ENCODE measurements around the gene SDCCAG8. TPM values are rescaled to one million over a fixed set of nuclear protein-coding genes. Genes with fewer than 3 reads are reported as not detected.

SDCCAG8 gene
- total RNA-seq, 2 donors from 2014 or later: 41.7 to 55.6 TPM

GRCh38 chr1:243474906-243475305, 219.1 kb downstream of the SDCCAG8 start:
- peaks cover 4% of the 10 kb centered on the region for H3K4me1 ChIP-seq (replicated peaks)
- H3K9me3 ChIP-seq: no peaks in the 10 kb centered on the region
- intact Hi-C loops (cut with DNase I): no loop called here
- no peak overlapping the region for H3K27ac ChIP-seq
- no peak for TF ChIP-seq POLR2A (IDR thresholded peaks at IDR 0.05)
- TF ChIP-seq CTCF (IDR thresholded peaks at IDR 0.05): no peak
- no peak for TF ChIP-seq POLR2AphosphoS5 (IDR thresholded peaks at IDR 0.05)
- H3K36me3 ChIP-seq: no peaks in the 10 kb centered on the region
- WGBS: 95% methylated on average over 9 of the region's 9 CpGs
- H3K4me3 ChIP-seq: no peak overlapping the region
- H3K27me3 ChIP-seq (replicated peaks; ENCODE audit: insufficient read depth): no peaks in the 10 kb centered on the region
- no peak for DNase-seq (ENCODE audit: low spot score)

GRCh38 chr1:243475966-243476365, 220.1 kb downstream of the SDCCAG8 start:
- H3K27ac ChIP-seq: no peak overlapping the region
- H3K9me3 ChIP-seq: no peaks in the 10 kb centered on the region
- 78% methylated on average over 7 of the region's 7 CpGs for WGBS
- no peak overlapping the region for H3K4me3 ChIP-seq
- no peaks in the 10 kb centered on the region for H3K36me3 ChIP-seq
- TF ChIP-seq POLR2A (IDR thresholded peaks at IDR 0.05) (no peak), POLR2AphosphoS5 (IDR thresholded peaks at IDR 0.05) (no peak), CTCF (IDR thresholded peaks at IDR 0.05) (no peak)
- intact Hi-C loops (cut with DNase I): no loop called here
- no peaks in the 10 kb centered on the region for H3K27me3 ChIP-seq (replicated peaks; ENCODE audit: insufficient read depth)
- peaks cover 4% of the 10 kb centered on the region for H3K4me1 ChIP-seq (replicated peaks)
- DNase-seq (ENCODE audit: low spot score): no peak

- intact Hi-C loops (cut with DNase I): no loop called here
- 92% methylated on average over 7 of the region's 7 CpGs for WGBS
- no peak for TF ChIP-seq CTCF (IDR thresholded peaks at IDR 0.05)
- TF ChIP-seq POLR2A (IDR thresholded peaks at IDR 0.05): no peak
- TF ChIP-seq POLR2AphosphoS5 (IDR thresholded peaks at IDR 0.05): no peak
- no peaks in the 10 kb centered on the region for H3K9me3 ChIP-seq
- H3K36me3 ChIP-seq: no peaks in the 10 kb centered on the region
- DNase-seq (ENCODE audit: low spot score): no peak
- H3K4me1 ChIP-seq (replicated peaks): peaks cover 4% of the 10 kb centered on the region
- H3K27ac ChIP-seq: no peak overlapping the region
- H3K4me3 ChIP-seq: no peak overlapping the region
- no peaks in the 10 kb centered on the region for H3K27me3 ChIP-seq (replicated peaks; ENCODE audit: insufficient read depth)
These were observed 222.0 kb downstream of the SDCCAG8 start for GRCh38 chr1:243477731-243478290.

GRCh38 chr1:243481101-243481500, 225.3 kb downstream of the SDCCAG8 start:
- WGBS: 100% methylated on average over 5 of the region's 5 CpGs
- Histone ChIP-seq H3K36me3 (no peaks in the 10 kb centered on the region), H3K9me3 (no peaks in the 10 kb centered on the region), H3K27me3 (replicated peaks; ENCODE audit: insufficient read depth) (no peaks in the 10 kb centered on the region), H3K27ac (no peak overlapping the region), H3K4me1 (replicated peaks) (no peaks in the 10 kb centered on the region), H3K4me3 (no peak overlapping the region)
- intact Hi-C loops (cut with DNase I): loop anchor here (5.0 to 10.0 kb wide), 2 partner anchors 266 to 374 kb away; partner anchors contain the start of gene AKT3
- TF ChIP-seq CTCF (IDR thresholded peaks at IDR 0.05): no peak
- no peak for TF ChIP-seq POLR2AphosphoS5 (IDR thresholded peaks at IDR 0.05)
- TF ChIP-seq POLR2A (IDR thresholded peaks at IDR 0.05): no peak
- no peak for DNase-seq (ENCODE audit: low spot score)
